ENCODE data around the gene WASF2. TPM values are rescaled to one million over a fixed set of nuclear protein-coding genes. Genes with fewer than 3 reads are reported as not detected.

The WASF2 gene
- total and polyA plus RNA-seq, 2 of the 4 experiments (the other 2 are of a cell fraction): 7.9 to 45.4 TPM

DNA sequence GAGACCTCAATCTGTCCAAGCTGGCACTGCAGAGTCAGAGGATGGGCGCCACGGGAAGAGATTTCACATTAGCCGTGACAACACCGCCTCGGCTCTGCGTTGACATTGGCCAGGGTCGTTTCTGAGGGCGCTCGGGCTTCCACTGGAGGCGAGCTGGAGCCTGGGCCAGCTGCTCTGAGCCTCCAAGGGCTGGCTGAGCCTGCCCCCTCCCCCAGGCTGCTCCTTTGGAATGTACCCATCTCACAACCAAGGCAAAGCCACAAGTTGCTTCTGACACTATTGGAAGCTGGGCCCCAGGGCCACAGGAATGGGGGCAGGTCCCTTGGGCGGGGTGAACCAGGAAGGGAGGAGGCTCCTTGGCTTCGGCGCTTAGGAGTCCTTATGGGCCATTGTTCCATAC, 84.9 kb downstream of the WASF2 start:
- ATAC-seq (ENCODE audit: low read depth) (peak; percentile 31), DNase-seq (peak; percentile 30)
- H3K4me1 ChIP-seq (ENCODE audit: control insufficient read depth, insufficient read depth, low read length): peaks cover 17% of the 10 kb centered on the region
- H3K56ac ChIP-seq (ENCODE audit: extremely low read depth, insufficient read depth, low read length): no peak overlapping the region
- no peak overlapping the region for H3K18ac ChIP-seq (ENCODE audit: low read depth, low read length)
- 0 out of 2 replicates have a peak overlapping the region, but pooled peaks have one; percentile 82 for H3K23ac ChIP-seq (ENCODE audit: low read depth, low read length)
- H3K14ac ChIP-seq (replicated peaks; ENCODE audit: low read depth, low read length): peak overlapping the region; percentile 36; the same call in 1 of the 2 replicates
- H2BK120ac ChIP-seq (ENCODE audit: low read depth, low read length): no peak overlapping the region
- H4K20me1 ChIP-seq (ENCODE audit: insufficient read depth, low read length): peaks cover 12% of the 10 kb centered on the region; the same call in 1 of the 2 replicates
- H3K27ac ChIP-seq (ENCODE audit: insufficient read depth, low read length): no peak overlapping the region
- peaks cover 11% of the 10 kb centered on the region; the same call in 1 of the 2 replicates for H3K9me1 ChIP-seq (ENCODE audit: insufficient read depth, low read length)
- no peaks in the 10 kb centered on the region for H3K9me3 ChIP-seq (ENCODE audit: control insufficient read depth, insufficient read depth, low read length)
- no TSS peak for BruUV-seq (replicated peaks)
- WGBS, 2 experiments (ENCODE audit: extremely low coverage in 2 of 2, insufficient read length in 1 of 2): no CpG with 5 or more reads among the region's 13 CpGs
- TF ChIP-seq CTCF (conservative IDR thresholded peaks at IDR 0.05; ENCODE audit: low read depth, low read length) (no peak), RAD21 (IDR thresholded peaks at IDR 0.05; ENCODE audit: low read length) (no peak), MXI1 (IDR thresholded peaks at IDR 0.05; ENCODE audit: borderline replicate concordance, low read depth, low read length) (no peak), SMC3 (IDR thresholded peaks at IDR 0.05; ENCODE audit: low read depth, low read length) (no peak), MAZ (IDR thresholded peaks at IDR 0.05; ENCODE audit: borderline replicate concordance, low read depth, low read length) (no peak), POLR2A (IDR thresholded peaks at IDR 0.05; ENCODE audit: low read depth, low read length) (no peak), MAFK (IDR thresholded peaks at IDR 0.05; ENCODE audit: low read depth, low read length) (no peak), CEBPB (IDR thresholded peaks at IDR 0.05; ENCODE audit: low read depth, low read length) (no peak), BHLHE40 (IDR thresholded peaks at IDR 0.05; ENCODE audit: low read depth, low read length) (no peak)
- H2BK20ac ChIP-seq (ENCODE audit: low read depth, low read length): 0 out of 2 replicates have a peak overlapping the region, but pooled peaks have one; percentile 20
- ChIA-PET CTCF (interaction anchor here (0.6 to 1.3 kb wide), 3 partner anchors 12 to 104 kb away, joined by 3 to 4 read pairs (median 3); no protein-coding TSS in a partner anchor), POLR2A (ENCODE audit: unreplicated experiment) (interaction anchor here (0.6 kb wide), 1 partner anchor 98 kb away, joined by 3 read pairs; no protein-coding TSS in a partner anchor)
- in situ Hi-C loops (cut with MboI; ENCODE audit: low sequenced_read_pairs) (no loop called here), intact Hi-C loops (cut with micrococcal nuclease) (no loop called here), dilution Hi-C loops (cut with HindIII; ENCODE audit: low sequenced_read_pairs, unreplicated experiment) (no loop called here)
- no peak overlapping the region for H2AFZ ChIP-seq (replicated peaks; ENCODE audit: low read length, poor library complexity)
- no peak overlapping the region for H2BK5ac ChIP-seq (ENCODE audit: low read depth, low read length, poor library complexity, severe bottlenecking)
- no peak overlapping the region for H3K9ac ChIP-seq (ENCODE audit: low read depth, low read length)
- H2AK9ac ChIP-seq (replicated peaks; ENCODE audit: low read depth, low read length, poor library complexity): no peak overlapping the region
- no peak overlapping the region for H4K91ac ChIP-seq (ENCODE audit: insufficient read depth, low read depth, low read length)
- peaks cover 26% of the 10 kb centered on the region for H3K36me3 ChIP-seq (ENCODE audit: control insufficient read depth, insufficient read depth, low read length)
- H4K5ac ChIP-seq (ENCODE audit: low read depth, low read length): no peak overlapping the region
- H2AK5ac ChIP-seq (ENCODE audit: low read depth, low read length): peak overlapping the region; percentile 1; the same call in 1 of the 2 replicates
- H2BK15ac ChIP-seq (ENCODE audit: low read depth, low read length): no peak overlapping the region
- no peak overlapping the region for H3K4me3 ChIP-seq (ENCODE audit: insufficient read depth, low read depth, low read length)
- H3K4me2 ChIP-seq (ENCODE audit: low read depth, low read length): no peak overlapping the region
- H4K8ac ChIP-seq (ENCODE audit: low read depth in 2 of 2, low read length in 2 of 2): no peak overlapping the region
- H3K4ac ChIP-seq (ENCODE audit: low read depth, low read length): 0 out of 2 replicates have a peak overlapping the region, but pooled peaks have one; percentile 60
- no peaks in the 10 kb centered on the region for H3K27me3 ChIP-seq (ENCODE audit: control insufficient read depth, insufficient read depth, low read length)
- peaks cover 7 to 16% of the 10 kb centered on the region in 2 experiments; a peak in 1 of 4 replicates for H3K79me1 ChIP-seq (ENCODE audit: low read depth in 1 of 2, low read length in 2 of 2)
